Lower leg skin (tissue), 4 donors: ENCODE data around the gene CD28. TPM values are rescaled to one million over a fixed set of nuclear protein-coding genes. Genes with fewer than 3 reads are reported as not detected.

ENCODE experiments used
- DNase-seq, 2 donors: peaks; one replicate each; pipeline ENCODE4 v3.0.0-alpha.2; 2019; ENCODE audit warnings: low spot score in 2 of 2
- H3K4me3 ChIP-seq: fragments of 200-600 bp; sonication (generic); 2 replicates; pipeline ENCODE4 v1.5.1; 2017; ENCODE audit warnings: mild to moderate bottlenecking, low read depth; ENCODE audit not compliant: poor library complexity, severe bottlenecking
- CTCF ChIP-seq, 3 donors: fragments of 450-650 bp; IDR thresholded peaks; one replicate each; pipeline ENCODE4 v1.5.1; 2016; ENCODE audit warnings: antibody characterized with exemption in 3 of 3, mild to moderate bottlenecking in 3 of 3, moderate library complexity in 2 of 3
- POLR2A ChIP-seq, 2 donors: fragments of 450-650 bp; IDR thresholded peaks; one replicate each; pipeline ENCODE4 v1.6.1; 2016 to 2017; ENCODE audit warnings: antibody characterized with exemption in 2 of 2, mild to moderate bottlenecking in 1 of 2, moderate library complexity in 1 of 2
- WGBS, 2 donors: methylation state at CpG; one replicate each; pipeline ENCODE4 v1.1.5; 2018; 5-methylcytosine and 5-hydroxymethylcytosine counted together
- intact Hi-C: fragments of 100-400 bp; cut with DNase I; formaldehyde crosslinking; loops from one replicate; pipeline ENCODE4 v1.15.0; 2023; ENCODE audit warnings: low total_unique reads
- total RNA-seq, 4 donors: library from RNA; depleted of rRNA; stranded (reverse); fragments of >200 nt; gene quantifications; one replicate each; pipeline ENCODE4 v1.1.0, GENCODE V29; 2016

Gene CD28
- total RNA-seq, 4 donors from 2014 or later, result 0.08 to 0.45 (median 0.31) TPM

GRCh38 chr2:203786549-203787351 lies 80.3 kb downstream of the CD28 start:
- H3K4me3 ChIP-seq, result no peak overlapping the region
- TF ChIP-seq CTCF (IDR thresholded peaks at IDR 0.05), result no peak
- TF ChIP-seq POLR2A (IDR thresholded peaks at IDR 0.05), result no peak
- intact Hi-C loops, result no loop called here
- 35 to 42% methylated on average over 6 of the region's 6 CpGs for WGBS, 2 donors
- DNase-seq, result peak in 1 of 2 donors; percentile 43

GRCh38 chr2:203787979-203788378 lies 81.5 kb downstream of the CD28 start:
- TF ChIP-seq CTCF (IDR thresholded peaks at IDR 0.05) (no peak), POLR2A (IDR thresholded peaks at IDR 0.05) (no peak)
- H3K4me3 ChIP-seq, result no peak overlapping the region
- DNase-seq, result no peak
- 68 to 79% methylated on average over 2 of the region's 2 CpGs for WGBS, 2 donors
- intact Hi-C loops, result no loop called here

Other genes with a start within 250 kb of the CD28 start
- gene RAPH1, start 171.3 kb upstream of the CD28 start, total RNA-seq, result 100 to 1,000 TPM in 2 of 4 donors, 10 to 100 TPM in 2; 32.2 to 148 (median 67.7) TPM
- under 1 TPM in 1 of 4 donors, not detected in 3; 0.45 TPM for gene CTLA4, start 161.1 kb downstream of the CD28 start, total RNA-seq
- under 1 TPM in 1 of 4 donors, not detected in 3; 0.25 TPM for gene ICOS, start 230.1 kb downstream of the CD28 start, total RNA-seq